A673 (cell line): ENCODE data around the gene ADK. TPM values are rescaled to one million over a fixed set of nuclear protein-coding genes. Genes with fewer than 3 reads are reported as not detected.

Experiments
- BruUV-seq: library from RNA; stranded (reverse); fragments of 400-500 nt; replicated peaks from 2 replicates; lab custom pipeline; 2021; lab: Mats Ljungman, UMichigan
- CTCF ChIA-PET: fragments of 300-600 bp; sonication (Branson Sonifier 250); formaldehyde crosslinking; loops from one replicate; lab custom pipeline; 2022; ENCODE audit warnings: antibody characterized with exemption; lab: Charles Lee
- POLR2A ChIA-PET: fragments of 300-600 bp; sonication (Branson Sonifier 250); formaldehyde crosslinking; loops from one replicate; lab custom pipeline; 2022; ENCODE audit warnings: antibody characterized with exemption; ENCODE audit not compliant: low non-redundant PET; lab: Charles Lee
- DNase-seq: peaks from one replicate; pipeline ENCODE4 v3.0.0-alpha.2; 2015; ENCODE audit warnings: low spot score
- H3K27ac ChIP-seq: fragments of 200-600 bp; sonication (generic); 2 replicates; pipeline ENCODE4 v1.5.1; 2016; ENCODE audit warnings: mixed run types, low read depth, mild to moderate bottlenecking, mixed read lengths, antibody characterized with exemption, low read length; ENCODE audit not compliant: poor library complexity, severe bottlenecking
- H3K27me3 ChIP-seq: fragments of 200-600 bp; sonication (generic); replicated peaks from 2 replicates; pipeline ENCODE4 v1.6.1; 2017; ENCODE audit warnings: mixed run types, low read depth, mild to moderate bottlenecking, mixed read lengths, antibody characterized with exemption, low read length; ENCODE audit not compliant: insufficient read depth, poor library complexity
- H3K36me3 ChIP-seq: fragments of 200-600 bp; sonication (generic); 2 replicates; pipeline ENCODE4 v1.6.1; 2016; ENCODE audit warnings: mixed run types, mild to moderate bottlenecking, mixed read lengths, antibody characterized with exemption, low read length; ENCODE audit not compliant: insufficient read depth, poor library complexity, severe bottlenecking
- H3K4me1 ChIP-seq: fragments of 200-600 bp; sonication (generic); 2 replicates; pipeline ENCODE4 v1.6.1; 2017; ENCODE audit warnings: mixed run types, mild to moderate bottlenecking, mixed read lengths, antibody characterized with exemption, low read length; ENCODE audit not compliant: insufficient read depth, poor library complexity, severe bottlenecking
- H3K4me3 ChIP-seq: fragments of 200-600 bp; sonication (generic); 2 replicates; pipeline ENCODE4 v1.5.1; 2016; ENCODE audit warnings: low read depth, mixed run types, mild to moderate bottlenecking, mixed read lengths, low read length; ENCODE audit not compliant: poor library complexity, severe bottlenecking
- H3K9me3 ChIP-seq: fragments of 200-600 bp; sonication (generic); 2 replicates; pipeline ENCODE4 v1.6.1; 2016; ENCODE audit warnings: mixed run types, low read depth, mild to moderate bottlenecking, mixed read lengths, antibody characterized with exemption, low read length; ENCODE audit not compliant: poor library complexity, severe bottlenecking
- EZH2 ChIP-seq: fragments of 200-600 bp; sonication (generic); IDR thresholded peaks from 2 replicates; pipeline ENCODE4 v1.6.1; 2017; ENCODE audit warnings: borderline replicate concordance, low read depth, mild to moderate bottlenecking, mixed read lengths, antibody characterized with exemption, low read length; ENCODE audit not compliant: poor library complexity, severe bottlenecking
- intact Hi-C: fragments of 100-400 bp; cut with micrococcal nuclease; formaldehyde crosslinking; loops from one replicate; pipeline ENCODE4 v1.10.0; 2022; ENCODE audit not compliant: unreplicated experiment
- total RNA-seq: library from RNA; stranded (reverse); gene quantifications from 2 replicates; pipeline ENCODE4 v1.2.3, GENCODE V29; 2021
- TF ChIP-seq, protein P1 (sequence below): fragments of 300-800, 200-600 bp; sonication (generic); conservative IDR thresholded peaks from 2 replicates; pipeline ENCODE4 v1.5.1; 2017; ENCODE audit warnings: low read depth, mild to moderate bottlenecking, antibody characterized with exemption, low read length, moderate library complexity, mixed read lengths

Gene ADK
- total RNA-seq, 1 experiment from 2014 or later, result 49.0 TPM

DNA sequence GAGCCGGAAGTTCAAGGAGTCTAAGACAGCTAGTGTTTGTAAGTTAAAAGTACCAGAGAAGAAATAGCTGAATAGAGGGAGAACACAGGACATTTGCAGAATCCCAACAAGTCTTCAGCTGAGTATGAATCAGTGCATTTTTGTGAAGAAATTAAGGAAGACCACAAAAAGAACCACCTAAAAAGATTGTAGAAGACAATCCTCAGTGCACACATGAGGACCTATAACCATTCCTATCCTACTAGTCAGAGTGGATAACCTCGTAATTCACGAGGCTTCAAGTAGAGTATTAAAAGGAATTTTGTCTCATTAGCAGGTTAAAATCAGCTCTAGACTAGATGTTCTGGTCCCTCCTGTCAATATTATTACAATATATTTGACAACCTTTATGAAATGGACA lies 380.0 kb downstream of the ADK start:
- H3K27ac ChIP-seq, result no peak overlapping the region
- CTCF ChIA-PET, result no interaction called here
- POLR2A ChIA-PET, result no interaction called here
- TF ChIP-seq, protein P1, sequence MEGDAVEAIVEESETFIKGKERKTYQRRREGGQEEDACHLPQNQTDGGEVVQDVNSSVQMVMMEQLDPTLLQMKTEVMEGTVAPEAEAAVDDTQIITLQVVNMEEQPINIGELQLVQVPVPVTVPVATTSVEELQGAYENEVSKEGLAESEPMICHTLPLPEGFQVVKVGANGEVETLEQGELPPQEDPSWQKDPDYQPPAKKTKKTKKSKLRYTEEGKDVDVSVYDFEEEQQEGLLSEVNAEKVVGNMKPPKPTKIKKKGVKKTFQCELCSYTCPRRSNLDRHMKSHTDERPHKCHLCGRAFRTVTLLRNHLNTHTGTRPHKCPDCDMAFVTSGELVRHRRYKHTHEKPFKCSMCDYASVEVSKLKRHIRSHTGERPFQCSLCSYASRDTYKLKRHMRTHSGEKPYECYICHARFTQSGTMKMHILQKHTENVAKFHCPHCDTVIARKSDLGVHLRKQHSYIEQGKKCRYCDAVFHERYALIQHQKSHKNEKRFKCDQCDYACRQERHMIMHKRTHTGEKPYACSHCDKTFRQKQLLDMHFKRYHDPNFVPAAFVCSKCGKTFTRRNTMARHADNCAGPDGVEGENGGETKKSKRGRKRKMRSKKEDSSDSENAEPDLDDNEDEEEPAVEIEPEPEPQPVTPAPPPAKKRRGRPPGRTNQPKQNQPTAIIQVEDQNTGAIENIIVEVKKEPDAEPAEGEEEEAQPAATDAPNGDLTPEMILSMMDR, result no peak
- TF ChIP-seq EZH2, result no peak
- DNase-seq, result no peak
- no peak overlapping the region for H3K4me3 ChIP-seq
- BruUV-seq, result no TSS peak
- H3K36me3 ChIP-seq, result no peaks in the 10 kb centered on the region
- no peaks in the 10 kb centered on the region for H3K9me3 ChIP-seq
- intact Hi-C loops, result no loop called here
- H3K27me3 ChIP-seq, result no peaks in the 10 kb centered on the region
- no peaks in the 10 kb centered on the region for H3K4me1 ChIP-seq

DNA sequence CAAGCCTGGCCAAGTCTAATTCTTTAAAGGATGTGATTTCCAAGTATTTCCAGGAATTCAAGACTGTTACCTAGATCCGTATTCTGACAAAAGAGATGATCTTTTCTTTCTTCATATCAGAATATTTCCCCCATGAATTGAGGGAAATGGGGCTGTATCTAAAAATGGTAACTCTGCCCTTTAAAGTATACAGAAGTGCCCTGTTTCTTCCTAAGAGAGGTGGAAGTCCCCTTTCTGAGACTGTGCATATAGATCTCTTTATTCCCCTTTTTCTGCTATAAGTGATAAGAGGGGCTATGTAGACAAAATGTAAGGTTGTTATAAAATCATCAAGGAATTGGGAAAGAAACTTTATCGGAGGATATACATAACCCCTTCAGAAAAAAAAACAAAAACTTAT lies 388.3 kb downstream of the ADK start:
- POLR2A ChIA-PET, result no interaction called here
- BruUV-seq, result no TSS peak
- TF ChIP-seq, protein P1, result no peak
- TF ChIP-seq EZH2, result no peak
- no peaks in the 10 kb centered on the region for H3K36me3 ChIP-seq
- CTCF ChIA-PET, result no interaction called here
- H3K27me3 ChIP-seq, result no peaks in the 10 kb centered on the region
- H3K4me3 ChIP-seq, result no peak overlapping the region
- DNase-seq, result no peak
- no peaks in the 10 kb centered on the region for H3K4me1 ChIP-seq
- no peak overlapping the region for H3K27ac ChIP-seq
- intact Hi-C loops, result no loop called here
- no peaks in the 10 kb centered on the region for H3K9me3 ChIP-seq

DNA sequence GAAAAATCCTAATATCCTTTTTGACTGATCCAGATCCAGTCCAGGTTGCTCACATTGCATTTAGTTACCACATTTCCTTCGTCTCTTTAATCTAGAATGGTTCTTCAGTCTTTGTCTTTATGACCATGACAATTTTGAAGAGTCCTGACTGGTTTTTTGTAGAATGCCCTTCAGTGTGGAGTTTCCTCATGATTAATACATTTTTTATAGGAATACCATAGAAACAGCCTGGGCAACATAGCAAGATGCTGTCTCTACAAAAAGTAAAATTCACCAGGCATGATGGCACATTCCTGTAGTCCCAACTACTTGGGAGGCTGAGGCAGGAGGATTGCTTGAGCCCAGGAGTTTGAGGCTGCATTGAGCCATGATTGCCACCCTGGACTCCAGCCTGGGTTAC lies 390.4 kb downstream of the ADK start:
- BruUV-seq, result no TSS peak
- Histone ChIP-seq H3K4me1 (no peaks in the 10 kb centered on the region), H3K27me3 (no peaks in the 10 kb centered on the region), H3K9me3 (no peaks in the 10 kb centered on the region), H3K27ac (no peak overlapping the region), H3K4me3 (no peak overlapping the region), H3K36me3 (no peaks in the 10 kb centered on the region)
- DNase-seq, result no peak
- TF ChIP-seq, protein P1, result no peak
- no peak for TF ChIP-seq EZH2
- CTCF ChIA-PET, result no interaction called here
- POLR2A ChIA-PET, result no interaction called here
- intact Hi-C loops, result no loop called here
